Common myeloid progenitor, CD34-positive (primary cell): Measurements from ENCODE around the gene ZNF438.
"Not testable (repeated sequence)": the region's sequence is repeated elsewhere in the genome, so short reads cannot be mapped to it uniquely, and the experiment has no call there.

Experiments used
- CTCF ChIA-PET: fragments of 350-600 bp; sonication (Branson Sonifier 250); formaldehyde crosslinking; loops from one replicate; lab custom pipeline; 2021; ENCODE audit warnings: antibody characterized with exemption; lab: Charles Lee
- POLR2A ChIA-PET: fragments of 350-600 bp; sonication (Branson Sonifier 250); formaldehyde crosslinking; loops from one replicate; lab custom pipeline; 2021; ENCODE audit warnings: antibody characterized with exemption; lab: Charles Lee
- DNase-seq, 3 donors: peaks; one replicate each; pipeline versions ENCODE4 v3.0.0 to v3.0.0-alpha.2; 2013
- H3K27ac ChIP-seq, 2 experiments: 1 replicate in 1 of 2; 2 replicates in 1 of 2; pipeline ENCODE4 v1.7.0; 2013; ENCODE audit warnings: inconsistent platforms in 2 of 2, low read length in 2 of 2, mild to moderate bottlenecking in 2 of 2, low read depth in 1 of 2, moderate library complexity in 1 of 2; ENCODE audit not compliant: severe bottlenecking in 2 of 2, insufficient read depth in 1 of 2, poor library complexity in 1 of 2
- H3K27me3 ChIP-seq, 5 experiments: replicated peaks in 2 of 5; 1 replicate in 3 of 5; 2 replicates in 2 of 5; pipeline versions ENCODE4 v1.6.1 to v1.7.0; 2013; ENCODE audit warnings: low read length in 4 of 5, mild to moderate bottlenecking in 2 of 5, moderate library complexity in 2 of 5, inconsistent platforms in 1 of 5; ENCODE audit not compliant: insufficient read depth in 5 of 5, control insufficient read depth in 4 of 5
- H3K36me3 ChIP-seq, 4 experiments: 1 replicate in 2 of 4; 2 replicates in 2 of 4; pipeline versions ENCODE4 v1.6.1 to v1.7.0; 2013; ENCODE audit warnings: low read length in 3 of 4, control low read depth in 1 of 4, mild to moderate bottlenecking in 1 of 4; ENCODE audit not compliant: control insufficient read depth in 4 of 4, insufficient read depth in 4 of 4
- H3K4me1 ChIP-seq, 4 experiments: 1 replicate in 3 of 4; 2 replicates in 1 of 4; pipeline versions ENCODE4 v1.6.1 to v1.7.1; 2013; ENCODE audit warnings: low read length in 3 of 4, mild to moderate bottlenecking in 3 of 4, control low read depth in 1 of 4, inconsistent platforms in 1 of 4, moderate library complexity in 1 of 4; ENCODE audit not compliant: control insufficient read depth in 4 of 4, insufficient read depth in 4 of 4; ENCODE audit errors: control extremely low read depth in 1 of 4
- H3K4me3 ChIP-seq, 7 experiments: 1 replicate in 4 of 7; 2 replicates in 3 of 7; pipeline versions ENCODE4 v1.5.1 to v1.7.0; 2013; ENCODE audit warnings: mild to moderate bottlenecking in 7 of 7, low read length in 6 of 7, moderate library complexity in 6 of 7, inconsistent platforms in 2 of 7, low read depth in 2 of 7, control low read depth in 1 of 7; ENCODE audit not compliant: insufficient read depth in 4 of 7, control insufficient read depth in 1 of 7; ENCODE audit errors: extremely low read depth in 1 of 7
- H3K9me3 ChIP-seq, 5 experiments: 1 replicate in 4 of 5; 2 replicates in 1 of 5; pipeline versions ENCODE4 v1.6.1 to v1.7.1; 2013; ENCODE audit warnings: low read length in 4 of 5, mild to moderate bottlenecking in 2 of 5, inconsistent platforms in 1 of 5, low read depth in 1 of 5, moderate library complexity in 1 of 5; ENCODE audit not compliant: control insufficient read depth in 4 of 5, insufficient read depth in 2 of 5; ENCODE audit errors: control extremely low read depth in 1 of 5
- WGBS: methylation state at CpG from one replicate; pipeline ENCODE4 v1.1.5; 2013; ENCODE audit not compliant: insufficient coverage; 5-methylcytosine and 5-hydroxymethylcytosine counted together

The ZNF438 gene

GRCh38 chr10:31063841-31064240 lies 32.2 kb upstream of the ZNF438 start:
- H3K4me3 ChIP-seq = no peak overlapping the region
- 96% methylated on average over 6 of the region's 6 CpGs for WGBS
- CTCF ChIA-PET = interaction anchor here (0.6 to 1.1 kb wide), 2 partner anchors 20 to 760 kb away, joined by 3 to 4 read pairs; no protein-coding TSS in a partner anchor
- POLR2A ChIA-PET = no interaction called here
- H3K27me3 ChIP-seq = no peaks in the 10 kb centered on the region
- H3K27ac ChIP-seq = no peak overlapping the region
- H3K4me1 ChIP-seq = no peaks in the 10 kb centered on the region
- H3K36me3 ChIP-seq = no peaks in the 10 kb centered on the region
- no peak for DNase-seq
- H3K9me3 ChIP-seq = no peaks in the 10 kb centered on the region

GRCh38 chr10:31062856-31063255 lies 31.2 kb upstream of the ZNF438 start:
- Histone ChIP-seq H3K4me3 (no peak overlapping the region), H3K36me3 (no peaks in the 10 kb centered on the region), H3K27ac (no peak overlapping the region), H3K9me3 (no peaks in the 10 kb centered on the region), H3K27me3 (no peaks in the 10 kb centered on the region), H3K4me1 (no peaks in the 10 kb centered on the region)
- DNase-seq = no peak
- POLR2A ChIA-PET = no interaction called here
- 95% methylated on average over 3 of the region's 6 CpGs for WGBS
- CTCF ChIA-PET = no interaction called here

- ChIA-PET CTCF (no interaction called here), POLR2A (interaction anchor here (0.6 kb wide), 1 partner anchor 168 kb away, joined by 3 read pairs; no protein-coding TSS in a partner anchor)
- 97% methylated on average over 8 of the region's 9 CpGs for WGBS
- DNase-seq = no peak
- Histone ChIP-seq H3K9me3 (no peaks in the 10 kb centered on the region), H3K36me3 (no peaks in the 10 kb centered on the region), H3K27ac (no peak overlapping the region), H3K27me3 (no peaks in the 10 kb centered on the region), H3K4me3 (no peak overlapping the region), H3K4me1 (no peaks in the 10 kb centered on the region)
Measured at GRCh38 chr10:31061941-31062340, 30.3 kb upstream of the ZNF438 start.

GRCh38 chr10:31058795-31059703 lies 27.4 kb upstream of the ZNF438 start:
- WGBS = 67% methylated on average over 1 of the region's 2 CpGs
- no peaks in the 10 kb centered on the region for H3K9me3 ChIP-seq
- CTCF ChIA-PET = interaction anchor here (1.2 kb wide), 1 partner anchor 19 kb away, joined by 3 read pairs; no protein-coding TSS in a partner anchor
- no peaks in the 10 kb centered on the region for H3K4me1 ChIP-seq
- no peak overlapping the region for H3K27ac ChIP-seq
- POLR2A ChIA-PET = no interaction called here
- no peak for DNase-seq
- no peaks in the 10 kb centered on the region for H3K27me3 ChIP-seq
- H3K36me3 ChIP-seq = no peaks in the 10 kb centered on the region
- H3K4me3 ChIP-seq = no peak overlapping the region

GRCh38 chr10:31056678-31057077 lies 25.0 kb upstream of the ZNF438 start:
- H3K4me3 ChIP-seq, H3K36me3 ChIP-seq, POLR2A ChIA-PET, H3K27me3 ChIP-seq, DNase-seq, H3K27ac ChIP-seq, H3K4me1 ChIP-seq, CTCF ChIA-PET: not testable (repeated sequence)
- 83% methylated on average over 7 of the region's 8 CpGs for WGBS
- H3K9me3 ChIP-seq = peaks cover 1 to 13% (median 7%) of the 10 kb centered on the region in 5 experiments

- 81% methylated on average over 16 of the region's 27 CpGs for WGBS
- CTCF ChIA-PET = no interaction called here
Measured at GRCh38 chr10:31055573-31056251, 24.0 kb upstream of the ZNF438 start.

GRCh38 chr10:31051703-31052102 lies 20.0 kb upstream of the ZNF438 start:
- DNase-seq = no peak
- Histone ChIP-seq H3K27ac (no peak overlapping the region), H3K4me3 (no peak overlapping the region), H3K4me1 (no peaks in the 10 kb centered on the region), H3K27me3 (no peaks in the 10 kb centered on the region), H3K36me3 (no peaks in the 10 kb centered on the region), H3K9me3 (peaks cover 1 to 13% (median 7%) of the 10 kb centered on the region in 5 experiments)
- CTCF ChIA-PET = no interaction called here
- WGBS = 67% methylated on average over 2 of the region's 4 CpGs
- POLR2A ChIA-PET = no interaction called here

More at GRCh38 chr10:31055573-31056251, 24.0 kb upstream of the ZNF438 start:
- POLR2A ChIA-PET = no interaction called here
- Histone ChIP-seq H3K27me3 (no peaks in the 10 kb centered on the region), H3K4me1 (no peaks in the 10 kb centered on the region), H3K36me3 (no peaks in the 10 kb centered on the region), H3K9me3 (peaks cover 1 to 13% (median 7%) of the 10 kb centered on the region in 5 experiments), H3K27ac (no peak overlapping the region), H3K4me3 (no peak overlapping the region)
- no peak for DNase-seq
